OCI-LY1 (cell line): ENCODE measurements around the gene SLC9C2.

Experiments
- CTCF ChIP-seq: fragments of 200-600 bp; sonication (generic), shearing (Covaris generic); IDR thresholded peaks from 2 replicates; pipeline ENCODE4 v1.5.1; 2017; ENCODE audit warnings: mild to moderate bottlenecking, antibody characterized with exemption, low read length, moderate library complexity, mixed read lengths
- EZH2 ChIP-seq: fragments of 200-600 bp; sonication (generic), shearing (Covaris generic); IDR thresholded peaks from 2 replicates; pipeline ENCODE4 v1.8.0; 2017; ENCODE audit warnings: borderline replicate concordance, mixed run types, mild to moderate bottlenecking, antibody characterized with exemption, low read length, moderate library complexity, mixed read lengths

GRCh38 chr1:173507205-173507846, 95.5 kb downstream of the SLC9C2 start:
- no peak for TF ChIP-seq EZH2
- no peak for TF ChIP-seq CTCF
